ENCODE data around the gene NFAM1.

- TF ChIP-seq CTCF (IDR thresholded peaks at IDR 0.05 in 2 of 3, conservative IDR thresholded peaks at IDR 0.05 in 1 of 3; ENCODE audit: borderline replicate concordance in 1 of 3, insufficient read depth in 1 of 3, low read depth in 2 of 3, low read length in 2 of 3): no peak
- no peak for TF ChIP-seq POLR2AphosphoS5 (IDR thresholded peaks at IDR 0.05; ENCODE audit: low read depth, low read length)
- no peak for TF ChIP-seq ELF1 (IDR thresholded peaks at IDR 0.05; ENCODE audit: borderline replicate concordance, low read depth)
- no peak for TF ChIP-seq POLR2A (IDR thresholded peaks at IDR 0.05; ENCODE audit: borderline replicate concordance, extremely low read depth, insufficient read depth, insufficient read length)
- no peak for TF ChIP-seq SRF (IDR thresholded peaks at IDR 0.05; ENCODE audit: low read depth)
- no peak for TF ChIP-seq REST (IDR thresholded peaks at IDR 0.05; ENCODE audit: low read depth)
- TF ChIP-seq CBX3 (IDR thresholded peaks at IDR 0.05; ENCODE audit: low read depth): no peak
- no peak for TF ChIP-seq EZH2 (IDR thresholded peaks at IDR 0.05)
Observed at GRCh38 chr22:42383287-42383686, 48.9 kb downstream of the NFAM1 start.
